CD14-positive monocyte (primary cell): ENCODE data around the gene KRTAP9-4. TPM values are rescaled to one million over a fixed set of nuclear protein-coding genes. Genes with fewer than 3 reads are reported as not detected.

Experiments used
- DNase-seq, 3 donors: peaks; one replicate each; pipeline ENCODE4 v3.0.0-alpha.2; 2011 to 2022
- H2AFZ ChIP-seq: 2 replicates; pipeline ENCODE4 v1.6.0; 2012; ENCODE audit warnings: mild to moderate bottlenecking, low read depth, low read length, inconsistent platforms; ENCODE audit not compliant: insufficient read depth, poor library complexity, severe bottlenecking
- H3K27ac ChIP-seq, 2 donors: 1 replicate in 1 of 2; 2 replicates in 1 of 2; pipeline ENCODE4 v1.5.1; 2012 to 2013; ENCODE audit warnings: low read length in 2 of 2, control low read depth in 1 of 2, inconsistent platforms in 1 of 2, low read depth in 1 of 2, mild to moderate bottlenecking in 1 of 2
- H3K27me3 ChIP-seq, 2 donors: one replicate each; pipeline versions ENCODE4 v1.6.0 to v1.6.1; 2011 to 2013; ENCODE audit warnings: low read length in 2 of 2; ENCODE audit not compliant: control insufficient read depth in 2 of 2, insufficient read depth in 2 of 2
- H3K36me3 ChIP-seq, 2 donors: replicated peaks in 1 of 2; 1 replicate in 1 of 2; 2 replicates in 1 of 2; pipeline versions ENCODE4 v1.5.1 to v1.6.1; 2012 to 2013; ENCODE audit warnings: low read length in 2 of 2, control low read depth in 1 of 2, inconsistent platforms in 1 of 2, mild to moderate bottlenecking in 1 of 2; ENCODE audit not compliant: insufficient read depth in 2 of 2, control insufficient read depth in 1 of 2
- H3K4me1 ChIP-seq, 2 donors: 1 replicate in 1 of 2; 2 replicates in 1 of 2; pipeline versions ENCODE4 v1.5.1 to v1.6.1; 2012 to 2013; ENCODE audit warnings: low read length in 2 of 2, control low read depth in 1 of 2, inconsistent platforms in 1 of 2, mild to moderate bottlenecking in 1 of 2, moderate library complexity in 1 of 2; ENCODE audit not compliant: insufficient read depth in 2 of 2, control insufficient read depth in 1 of 2
- H3K4me2 ChIP-seq: replicated peaks from 2 replicates; pipeline ENCODE3; 2012; ENCODE audit warnings: low read length, moderate library complexity, mild to moderate bottlenecking; ENCODE audit not compliant: poor library complexity, severe bottlenecking; ENCODE audit errors: extremely low read depth
- H3K4me3 ChIP-seq, 3 experiments: fragments of 200-600 bp in 1 of 3; sonication (generic) in 1 of 3; replicated peaks in 1 of 3; 1 replicate in 2 of 3; 2 replicates in 1 of 3; pipeline ENCODE4 v1.5.1; 2011 to 2013; ENCODE audit warnings: low read length in 3 of 3, mild to moderate bottlenecking in 3 of 3, control low read depth in 2 of 3, low read depth in 2 of 3, inconsistent platforms in 1 of 3, moderate library complexity in 1 of 3
- H3K79me2 ChIP-seq: 2 replicates; pipeline ENCODE4 v1.6.0; 2012; ENCODE audit warnings: mild to moderate bottlenecking, control low read depth, inconsistent platforms, low read length, moderate library complexity; ENCODE audit not compliant: insufficient read depth
- H3K9ac ChIP-seq: 2 replicates; pipeline ENCODE4 v1.6.0; 2017; ENCODE audit warnings: low read length, mild to moderate bottlenecking; ENCODE audit not compliant: insufficient read depth, poor library complexity, severe bottlenecking
- H3K9me3 ChIP-seq, 2 donors: replicated peaks in 1 of 2; 1 replicate in 1 of 2; 2 replicates in 1 of 2; pipeline versions ENCODE4 v1.5.1 to v1.6.1; 2012 to 2013; ENCODE audit warnings: low read length in 2 of 2, control low read depth in 1 of 2; ENCODE audit not compliant: control insufficient read depth in 1 of 2, insufficient read depth in 1 of 2
- H4K20me1 ChIP-seq: 2 replicates; pipeline ENCODE4 v1.6.0; 2012; ENCODE audit warnings: mild to moderate bottlenecking, low read length, control low read depth, moderate library complexity; ENCODE audit not compliant: insufficient read depth
- H3K27ac Mint-ChIP-seq, 7 donors: one replicate each; pipeline ENCODE4 v1.8.0; 2020; ENCODE audit warnings: mild to moderate bottlenecking in 7 of 7, mixed read lengths in 7 of 7, moderate library complexity in 6 of 7, inconsistent platforms in 2 of 7
- H3K27me3 Mint-ChIP-seq, 3 donors: one replicate each; pipeline ENCODE4 v1.8.0; 2021 to 2022; ENCODE audit warnings: low read depth in 3 of 3, mild to moderate bottlenecking in 3 of 3, mixed read lengths in 3 of 3, moderate library complexity in 3 of 3, inconsistent platforms in 1 of 3
- H3K36me3 Mint-ChIP-seq, 2 donors: one replicate each; pipeline ENCODE4 v1.8.0; 2020; ENCODE audit warnings: mixed read lengths in 2 of 2, inconsistent platforms in 1 of 2, mild to moderate bottlenecking in 1 of 2
- H3K4me1 Mint-ChIP-seq: one replicate; pipeline ENCODE4 v1.8.0; 2020; ENCODE audit warnings: mild to moderate bottlenecking, mixed read lengths
- H3K4me3 Mint-ChIP-seq, 2 donors: one replicate each; pipeline ENCODE4 v1.8.0; 2020; ENCODE audit warnings: mild to moderate bottlenecking in 2 of 2, mixed read lengths in 2 of 2, moderate library complexity in 1 of 2
- H3K9me3 Mint-ChIP-seq, 7 donors: one replicate each; pipeline ENCODE4 v1.8.0; 2020 to 2022; ENCODE audit warnings: mixed read lengths in 7 of 7, mild to moderate bottlenecking in 6 of 7, moderate library complexity in 6 of 7, inconsistent platforms in 2 of 7
- WGBS: methylation state at CpG from one replicate; pipeline ENCODE4 v1.1.5; 2013; ENCODE audit warnings: missing lambda C conversion rate; ENCODE audit not compliant: insufficient coverage; 5-methylcytosine and 5-hydroxymethylcytosine counted together
- intact Hi-C, 2 donors: fragments of 100-400 bp; cut with micrococcal nuclease; formaldehyde crosslinking; loops; one replicate each; pipeline versions ENCODE4 v1.15.0 to v1.15.1; 2023
- polyA plus RNA-seq, 3 donors: library from polyadenylated mRNA; depleted of rRNA in 1 of 3; unstranded in 2 of 3; stranded (reverse) in 1 of 3; fragments of 300-500 nt in 2 of 3; fragments of >200 nt in 1 of 3; fragmentation: Illumina TruSeq in 2 of 3; gene quantifications; 1 replicate in 2 of 3; 2 replicates in 1 of 3; pipeline ENCODE4 v1.2.3, GENCODE V29; 2012 to 2021
- TF ChIP-seq, protein P1 (sequence below): fragments of 200-600 bp; IDR thresholded peaks from one replicate; pipeline ENCODE4 v1.8.0; 2022; ENCODE audit warnings: antibody characterized with exemption, mild to moderate bottlenecking

The KRTAP9-4 gene
- polyA plus RNA-seq, 3 donors: not detected

DNA sequence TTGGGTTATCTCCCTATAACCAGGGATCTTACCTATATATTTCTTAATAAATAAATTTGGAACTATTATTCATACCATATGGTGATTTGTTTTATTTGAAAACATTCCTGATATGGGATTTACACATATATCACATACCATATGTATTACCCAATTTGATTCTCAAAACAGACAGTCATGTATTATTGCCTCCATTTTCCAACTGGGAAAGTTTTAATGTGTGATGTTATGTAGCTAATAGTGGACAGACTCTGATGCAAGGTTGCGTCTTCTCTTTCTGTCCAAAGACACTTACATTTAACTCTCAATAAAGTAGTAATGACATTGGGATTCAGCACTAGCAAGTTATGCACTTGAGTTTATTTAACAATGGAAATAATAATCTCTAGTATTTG, 6.8 kb downstream of the KRTAP9-4 start:
- Mint-ChIP-seq H3K27ac (no peak overlapping the region), H3K36me3 (no peaks in the 10 kb centered on the region), H3K4me3 (no peak overlapping the region), H3K27me3 (peaks cover 0 to 8% (median 7%) of the 10 kb centered on the region in 3 donors), H3K4me1 (no peaks in the 10 kb centered on the region), H3K9me3 (peaks cover 0 to 1% (median 0%) of the 10 kb centered on the region in 7 donors)
- Histone ChIP-seq H3K4me3 (no peak overlapping the region), H3K4me2 (no peak overlapping the region), H3K9me3 (no peaks in the 10 kb centered on the region), H3K79me2 (no peaks in the 10 kb centered on the region), H3K36me3 (no peaks in the 10 kb centered on the region), H3K4me1 (no peaks in the 10 kb centered on the region), H3K27ac (no peak overlapping the region), H2AFZ (no peak overlapping the region), H3K27me3 (peaks cover 0 to 4% of the 10 kb centered on the region in 2 donors), H4K20me1 (no peaks in the 10 kb centered on the region), H3K9ac (no peak overlapping the region)
- TF ChIP-seq, protein P1, sequence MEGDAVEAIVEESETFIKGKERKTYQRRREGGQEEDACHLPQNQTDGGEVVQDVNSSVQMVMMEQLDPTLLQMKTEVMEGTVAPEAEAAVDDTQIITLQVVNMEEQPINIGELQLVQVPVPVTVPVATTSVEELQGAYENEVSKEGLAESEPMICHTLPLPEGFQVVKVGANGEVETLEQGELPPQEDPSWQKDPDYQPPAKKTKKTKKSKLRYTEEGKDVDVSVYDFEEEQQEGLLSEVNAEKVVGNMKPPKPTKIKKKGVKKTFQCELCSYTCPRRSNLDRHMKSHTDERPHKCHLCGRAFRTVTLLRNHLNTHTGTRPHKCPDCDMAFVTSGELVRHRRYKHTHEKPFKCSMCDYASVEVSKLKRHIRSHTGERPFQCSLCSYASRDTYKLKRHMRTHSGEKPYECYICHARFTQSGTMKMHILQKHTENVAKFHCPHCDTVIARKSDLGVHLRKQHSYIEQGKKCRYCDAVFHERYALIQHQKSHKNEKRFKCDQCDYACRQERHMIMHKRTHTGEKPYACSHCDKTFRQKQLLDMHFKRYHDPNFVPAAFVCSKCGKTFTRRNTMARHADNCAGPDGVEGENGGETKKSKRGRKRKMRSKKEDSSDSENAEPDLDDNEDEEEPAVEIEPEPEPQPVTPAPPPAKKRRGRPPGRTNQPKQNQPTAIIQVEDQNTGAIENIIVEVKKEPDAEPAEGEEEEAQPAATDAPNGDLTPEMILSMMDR: no peak
- WGBS: no CpG with 5 or more reads among the region's 1 CpG
- intact Hi-C loops: no loop called here
- no peak for DNase-seq

DNA sequence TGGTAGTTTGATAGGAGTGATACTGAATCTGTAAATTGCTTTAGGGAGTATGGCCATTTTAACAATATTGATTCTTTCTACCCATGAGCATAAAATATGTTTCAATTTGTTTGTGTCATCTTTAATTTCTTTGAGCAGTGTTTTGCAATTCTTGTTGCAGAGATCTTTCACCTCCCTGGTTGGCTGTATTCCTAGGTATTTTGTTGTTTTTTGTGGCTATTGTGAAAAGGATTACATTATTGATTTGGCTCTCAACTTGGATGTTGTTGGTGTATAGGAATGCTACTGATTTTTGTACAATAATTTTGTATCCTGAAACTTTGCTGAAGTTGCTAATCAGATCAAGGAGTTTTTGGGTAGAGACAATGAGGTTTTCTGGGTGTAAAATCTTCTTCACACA, 8.9 kb downstream of the KRTAP9-4 start:
- DNase-seq: no peak
- Mint-ChIP-seq H3K9me3 (peaks cover 0 to 3% (median 0%) of the 10 kb centered on the region in 7 donors), H3K27ac (no peak overlapping the region), H3K36me3 (no peaks in the 10 kb centered on the region), H3K4me1 (no peaks in the 10 kb centered on the region), H3K27me3 (peaks cover 6 to 11% (median 10%) of the 10 kb centered on the region in 3 donors), H3K4me3 (no peak overlapping the region)
- Histone ChIP-seq H3K4me1 (no peaks in the 10 kb centered on the region), H2AFZ (no peak overlapping the region), H3K27ac (no peak overlapping the region), H3K36me3 (no peaks in the 10 kb centered on the region), H3K79me2 (no peaks in the 10 kb centered on the region), H3K4me2 (no peak overlapping the region), H3K27me3 (peaks cover 0 to 6% of the 10 kb centered on the region in 2 donors), H4K20me1 (no peaks in the 10 kb centered on the region), H3K9ac (no peak overlapping the region), H3K9me3 (no peaks in the 10 kb centered on the region), H3K4me3 (no peak overlapping the region)
- TF ChIP-seq, protein P1: no peak
- intact Hi-C loops: no loop called here
